NCI-H510A treated with DMSO at 0.1 percent for 48 hours (cell line): Measurements from ENCODE around the gene ABCF2.

Experiments
- DNase-seq: peaks from one replicate; lab custom pipeline; 2025; lab: John Stamatoyannopoulos, UW

Gene ABCF2

DNA sequence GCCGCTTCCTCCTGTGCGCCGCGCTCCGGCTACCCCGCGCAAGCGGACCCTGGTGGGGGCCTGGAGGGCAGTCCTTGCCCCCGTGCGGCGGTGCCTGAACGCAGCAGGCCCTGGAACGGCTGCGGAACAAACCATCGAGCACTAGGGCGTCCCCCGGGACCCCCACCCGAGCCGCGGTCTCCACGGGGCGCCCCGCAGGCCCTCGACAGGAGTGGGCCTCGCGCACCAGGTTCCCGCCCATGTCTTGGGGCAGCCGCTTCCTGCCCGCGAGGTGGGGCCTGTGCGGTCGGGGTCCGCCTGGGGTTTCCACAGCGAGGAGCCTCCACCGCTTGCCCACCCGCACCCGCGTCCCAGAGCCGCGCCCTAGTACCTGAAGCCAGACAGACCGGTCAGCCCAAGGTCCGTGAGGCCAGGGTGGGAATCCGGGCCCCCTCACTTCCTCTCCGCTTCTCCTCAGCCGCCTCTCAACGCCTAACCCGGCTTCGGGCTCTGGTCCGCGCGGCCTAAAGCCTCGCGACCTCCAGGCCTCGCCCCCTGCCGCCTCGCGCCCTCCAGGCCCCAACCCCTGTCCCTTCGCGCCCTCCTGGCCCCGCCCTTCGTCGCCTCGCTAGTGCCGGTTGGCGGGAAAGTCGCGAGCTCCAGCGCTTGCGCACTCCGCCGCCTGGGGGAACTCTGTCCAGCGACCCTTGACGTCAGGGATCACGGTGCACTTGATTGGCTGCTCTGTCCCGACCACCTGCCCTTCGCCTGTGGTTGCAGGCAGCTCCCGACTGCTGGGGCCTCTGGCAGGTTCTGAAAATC, 52.6 kb downstream of the ABCF2 start:
- DNase-seq, result no peak

DNA sequence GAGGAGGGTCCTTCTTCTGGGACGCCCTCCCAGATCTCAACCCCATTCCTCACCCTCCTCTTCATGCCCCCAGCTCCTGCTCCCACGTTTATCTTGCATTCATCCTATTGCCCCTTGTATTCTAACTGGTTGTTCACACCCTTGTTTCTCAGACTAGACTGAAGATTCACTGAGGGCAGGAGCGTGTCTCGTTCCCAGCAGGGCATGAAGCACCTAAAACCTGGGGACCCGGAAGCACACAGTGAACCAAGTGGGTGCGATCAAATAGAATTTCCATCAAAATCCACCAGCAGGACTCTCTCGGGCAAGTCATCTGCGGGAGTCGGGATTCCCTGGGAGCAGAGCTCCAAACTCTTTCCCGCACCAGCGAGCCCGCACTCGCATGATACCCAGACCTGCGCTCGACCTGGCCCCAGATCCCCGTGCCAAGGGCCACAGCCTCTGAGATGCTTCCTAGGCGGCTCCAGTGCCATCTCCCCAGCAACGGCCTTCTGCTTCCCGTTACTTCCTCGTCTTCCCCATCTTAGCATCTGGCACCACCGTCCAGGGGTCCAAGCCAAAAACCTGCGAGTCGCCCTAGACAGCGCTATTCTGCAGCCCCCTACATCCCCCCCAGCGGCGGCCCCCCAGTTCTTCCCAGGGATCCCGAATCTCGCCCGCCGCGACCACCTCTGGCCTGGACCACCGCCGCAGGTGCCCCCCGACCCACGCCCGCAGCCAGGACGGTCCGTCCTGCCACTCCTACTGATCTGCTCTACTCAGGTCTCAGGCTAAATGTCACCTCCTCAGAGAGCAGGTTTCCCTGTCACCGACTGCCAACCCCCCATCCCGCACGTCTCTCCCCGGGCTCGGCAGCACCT, 53.4 kb downstream of the ABCF2 start:
- DNase-seq, result no peak

DNA sequence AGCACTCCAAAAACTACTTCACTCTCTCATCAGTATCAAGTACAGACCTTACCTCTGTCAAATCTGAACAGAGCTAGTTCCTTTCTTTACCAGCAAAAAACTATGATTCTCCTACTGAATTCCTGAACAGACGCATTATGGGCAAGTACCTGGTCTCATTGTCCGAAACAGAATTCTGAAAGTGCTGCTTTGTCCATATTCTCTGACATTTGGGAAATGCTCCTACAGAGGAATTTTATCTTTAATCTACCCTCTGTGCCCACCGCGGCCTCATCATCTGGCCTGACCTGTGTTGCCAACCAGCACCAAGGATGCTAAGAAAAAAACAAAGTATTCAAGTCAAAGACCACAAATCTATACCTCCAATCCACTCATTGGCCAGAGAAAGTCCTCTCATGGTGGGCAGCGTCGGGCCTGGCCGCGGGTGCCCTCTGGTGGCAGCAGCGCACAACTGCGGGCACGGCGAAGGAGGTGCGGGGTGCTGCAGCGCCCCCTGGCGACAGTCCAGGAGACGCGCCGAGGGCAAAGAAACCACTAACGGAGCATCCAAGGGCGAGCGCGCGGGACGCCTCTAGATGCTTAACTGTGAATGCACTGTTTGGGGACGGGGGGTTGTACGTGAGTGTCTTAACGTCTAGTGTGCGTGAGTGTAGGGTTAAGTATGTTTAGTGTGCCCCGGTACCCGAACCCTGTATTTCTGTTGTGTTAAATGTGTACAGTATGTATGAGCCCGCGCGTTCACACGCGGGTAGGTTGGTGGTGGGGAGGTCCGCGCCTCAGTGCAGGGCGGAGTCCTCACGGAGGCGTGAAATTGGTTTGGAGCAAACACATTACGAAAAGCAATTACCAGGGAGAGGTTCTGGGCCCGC, 54.5 kb downstream of the ABCF2 start:
- peak; percentile 45 for DNase-seq

DNA sequence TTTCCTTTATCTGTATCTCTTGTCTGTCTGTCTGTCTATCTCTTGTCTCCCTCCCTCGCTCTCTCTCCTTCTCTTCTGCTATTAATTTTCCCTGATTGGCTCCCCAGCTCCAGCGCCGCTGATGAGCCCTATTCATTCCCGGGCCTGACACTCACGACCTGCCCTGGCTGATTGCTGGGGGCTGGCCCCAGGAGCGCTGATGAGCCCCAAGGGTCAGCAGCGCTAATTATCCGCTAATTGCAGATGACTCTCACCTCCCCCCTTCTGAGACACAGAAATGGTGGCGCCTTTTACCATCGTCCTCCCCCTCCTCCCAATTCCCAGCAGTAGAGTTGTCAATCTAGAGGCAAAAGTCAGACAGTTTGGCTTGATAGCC, 58.2 kb downstream of the ABCF2 start:
- no peak for DNase-seq

DNA sequence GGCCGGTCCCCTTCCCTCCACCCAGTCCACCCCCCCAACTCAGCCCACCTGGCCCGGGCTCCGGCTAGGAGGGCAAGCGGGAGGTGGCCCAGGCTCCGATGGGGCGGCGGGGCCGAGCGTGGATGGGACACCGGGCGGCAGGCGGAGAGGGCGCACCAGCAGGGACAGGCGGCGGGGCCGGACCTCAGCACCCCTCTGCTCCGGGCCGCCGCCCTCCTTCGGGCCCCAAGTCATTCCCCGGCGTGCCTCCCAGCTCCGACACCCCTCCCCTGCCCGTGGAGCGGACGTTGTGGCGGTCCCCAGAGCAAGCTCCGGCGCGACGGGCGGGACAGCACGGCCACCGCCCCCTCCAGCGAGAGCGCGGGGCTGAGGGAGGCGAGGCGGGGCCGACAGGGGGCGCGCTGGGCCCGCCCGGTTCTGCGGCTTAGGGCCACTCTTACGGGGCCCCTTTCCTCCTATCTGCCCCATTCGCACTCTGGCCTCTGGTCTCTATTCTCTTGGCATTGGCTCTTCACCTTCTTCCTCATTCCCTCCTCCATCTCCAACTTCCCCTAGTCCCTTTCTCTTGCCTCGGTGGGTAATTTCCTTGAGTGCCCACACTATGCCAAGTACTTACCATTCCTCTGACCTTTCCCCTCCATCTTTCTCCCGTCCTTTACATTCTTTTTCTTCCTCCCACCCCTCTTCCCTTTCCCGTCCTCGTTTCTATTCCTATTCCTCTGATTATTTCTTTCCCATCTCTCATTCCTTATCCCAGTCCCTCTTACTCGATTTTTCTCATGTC, 58.8 kb downstream of the ABCF2 start:
- DNase-seq, result peak; percentile 12

- DNase-seq, result no peak
Observed at GRCh38 chr7:151167197-151167961, 59.6 kb downstream of the ABCF2 start, which contains the start of gene GBX1. GBX1 (minus strand) TSS chr7:151167694; CDS start chr7:151167548, 146 bp downstream.

- DNase-seq, result no peak
Observed at GRCh38 chr7:151166629-151167196, 60.3 kb downstream of the ABCF2 start.
